NCI-H748 (cell line): ENCODE results near the gene KCP.

Source experiments
- DNase-seq: peaks from one replicate; lab custom pipeline; 2025; ENCODE audit not compliant: unreplicated experiment; lab: John Stamatoyannopoulos, UW

Gene KCP

GRCh38 chr7:128939075-128939860, 28.8 kb upstream of the KCP start:
- no peak for DNase-seq

GRCh38 chr7:128938544-128939074, 28.1 kb upstream of the KCP start:
- peak; percentile 44 for DNase-seq

- peak; percentile 71 for DNase-seq
These were observed 27.4 kb upstream of the KCP start, which contains the start of gene IRF5 for GRCh38 chr7:128937647-128938543. TSS of gene IRF5 (plus strand) at chr7:128937927. CDS start at chr7:128942082, 4,155 bp downstream.

GRCh38 chr7:128937271-128937646, 26.8 kb upstream of the KCP start:
- DNase-seq, result no peak

- no peak for DNase-seq
These were observed 26.3 kb upstream of the KCP start for GRCh38 chr7:128936798-128937197.

- no peak for DNase-seq
These were observed 24.8 kb upstream of the KCP start for GRCh38 chr7:128935342-128935730.

GRCh38 chr7:128934361-128935341, 24.1 kb upstream of the KCP start:
- DNase-seq, result no peak

GRCh38 chr7:128933180-128933891, 22.8 kb upstream of the KCP start:
- DNase-seq, result no peak

DNA sequence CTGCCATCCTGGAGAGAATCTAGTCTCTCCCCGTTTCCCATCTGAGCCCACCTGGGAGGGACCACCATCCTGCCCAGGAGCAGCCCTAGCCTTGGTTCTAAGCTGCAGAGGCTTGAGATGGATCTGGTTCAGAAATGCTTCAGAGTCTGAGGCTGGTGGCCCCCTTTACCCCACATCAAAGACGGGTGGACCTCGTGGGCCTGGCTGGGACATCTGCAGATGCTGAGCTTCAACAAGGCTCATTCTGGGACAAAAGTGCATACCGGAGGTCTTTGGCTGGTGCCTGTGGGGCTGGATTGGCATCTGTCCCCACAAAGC, 22.3 kb upstream of the KCP start:
- DNase-seq, result no peak

GRCh38 chr7:128931965-128932861, 21.7 kb upstream of the KCP start:
- no peak for DNase-seq

- no peak for DNase-seq
These were observed 20.8 kb upstream of the KCP start for GRCh38 chr7:128931190-128931798.

GRCh38 chr7:128928882-128929788, 18.6 kb upstream of the KCP start:
- no peak for DNase-seq

DNA sequence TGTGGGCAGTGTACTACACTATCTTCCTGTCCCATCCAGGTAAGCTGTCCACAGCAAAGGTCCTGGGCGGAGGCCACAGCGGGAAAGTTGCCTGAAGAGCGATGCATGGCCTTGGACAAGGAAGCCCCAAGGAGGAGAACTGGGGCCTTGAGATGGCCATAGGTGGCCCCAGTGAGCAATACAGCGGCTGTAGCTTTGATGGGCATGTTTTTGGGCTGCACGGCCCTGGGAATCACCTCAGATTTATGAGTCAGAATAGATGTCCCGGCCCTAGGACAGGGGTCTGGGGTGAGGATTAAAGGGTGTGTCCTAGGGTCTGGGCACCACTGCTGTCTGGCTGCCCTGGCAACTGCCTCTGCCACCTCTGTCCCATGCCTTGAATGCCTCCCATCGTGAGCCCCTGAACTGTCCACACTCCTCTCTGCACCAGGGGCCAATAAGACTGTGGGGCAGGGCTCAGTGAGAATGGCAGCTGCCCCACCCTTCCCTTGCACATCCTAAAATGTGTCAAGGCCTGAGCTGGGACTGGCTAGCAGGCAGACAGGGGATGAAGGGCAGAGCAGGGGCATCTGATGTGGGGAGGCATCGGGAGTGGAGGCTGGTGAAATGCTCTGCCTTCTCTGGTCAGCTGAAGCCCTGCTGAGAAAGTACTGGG, 17.8 kb upstream of the KCP start:
- DNase-seq, result no peak

DNA sequence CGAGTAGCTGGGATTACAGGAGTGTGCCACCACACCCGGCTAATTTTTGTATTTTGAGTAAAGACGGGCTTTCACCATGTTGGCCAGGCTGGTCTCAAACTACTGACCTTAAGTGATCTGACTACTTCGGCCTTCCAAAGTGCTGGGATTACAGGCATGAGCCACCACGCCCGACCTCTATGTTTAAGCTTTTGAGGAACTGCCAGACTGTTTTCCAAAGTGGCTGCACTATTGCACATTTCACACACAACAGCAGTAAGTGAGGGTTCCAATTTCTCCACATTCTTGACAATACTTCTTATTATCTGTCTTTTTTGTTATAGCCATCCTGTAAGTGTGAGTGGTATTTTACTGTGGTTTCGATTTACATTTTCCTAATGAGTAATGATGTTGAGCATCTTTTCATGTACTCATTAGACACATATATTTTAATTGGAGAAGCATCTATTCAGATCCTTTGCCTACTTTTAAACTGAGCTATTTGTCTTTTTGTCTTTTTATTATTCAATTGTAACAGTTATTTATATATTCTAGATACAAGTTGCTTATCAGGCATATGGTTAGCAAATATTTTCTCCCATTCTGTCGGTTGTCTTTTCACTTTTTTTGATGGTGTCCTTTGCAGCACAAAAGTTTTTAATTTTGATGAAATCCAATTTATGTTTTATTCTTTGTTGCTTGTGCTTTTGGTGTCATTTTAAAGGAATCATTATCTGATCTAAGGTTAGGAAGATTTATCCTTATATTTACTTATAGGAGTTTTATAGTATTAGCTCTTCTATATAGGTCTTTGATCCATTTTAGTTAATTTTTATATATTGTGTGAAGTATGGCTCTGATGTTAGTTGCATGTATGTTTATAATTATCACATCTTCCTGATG, 14.4 kb upstream of the KCP start:
- no peak for DNase-seq

GRCh38 chr7:128923411-128923800, 12.9 kb upstream of the KCP start:
- DNase-seq, result no peak
